Suppressor macrophage treated with lipopolysaccharide for 4 hours (primary cell): ENCODE measurements around the gene ATXN2L.
"Not testable (repeated sequence)": the region's sequence is repeated elsewhere in the genome, so short reads cannot be mapped to it uniquely, and the experiment has no call there.

Experiments
- DNase-seq: peaks from one replicate; pipeline ENCODE4 v3.0.0-alpha.2; 2020

Gene ATXN2L

GRCh38 chr16:28836761-28837064, 13.9 kb downstream of the ATXN2L start:
- DNase-seq = no peak

DNA sequence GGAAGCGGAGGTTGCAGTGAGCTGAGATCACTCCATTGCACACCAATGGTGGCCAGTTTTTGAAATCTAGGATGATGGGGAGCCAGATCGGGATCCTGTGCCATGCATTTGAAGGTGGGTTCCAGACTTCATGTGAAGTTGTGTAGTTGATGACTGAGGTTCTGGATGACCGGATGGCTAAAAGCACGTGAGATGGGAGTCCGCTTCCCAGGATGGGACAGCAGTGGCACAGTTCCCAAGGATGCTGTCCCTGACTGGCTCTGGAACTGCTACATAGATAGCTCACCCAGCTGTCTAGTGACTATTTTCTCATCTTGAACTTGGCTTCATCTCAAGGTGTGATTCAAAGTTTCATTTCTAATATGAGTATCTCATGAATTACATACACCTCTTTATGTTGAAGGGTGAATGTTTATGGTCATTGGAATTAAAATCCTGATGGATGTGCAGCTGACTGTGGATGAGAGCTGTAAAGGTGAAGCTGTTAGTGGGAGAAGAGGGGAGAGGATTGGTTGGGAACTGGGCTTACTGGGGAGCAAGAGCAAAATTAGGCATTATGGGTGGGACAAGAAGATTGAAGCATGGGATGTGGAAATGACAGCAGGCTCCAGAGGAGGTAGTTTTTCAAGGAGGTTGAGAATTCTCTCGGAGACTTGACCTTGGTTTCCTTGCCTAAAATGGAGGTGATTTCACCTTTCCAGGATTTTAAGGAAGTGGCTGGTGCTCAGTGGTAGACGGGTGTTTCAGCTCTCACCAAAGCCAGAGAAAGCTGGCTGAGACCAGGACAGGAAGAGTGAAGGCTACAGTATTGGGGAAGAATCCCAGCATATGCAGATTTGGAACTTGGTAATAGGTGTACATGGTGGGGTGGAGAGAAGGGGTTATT, 15.1 kb downstream of the ATXN2L start:
- DNase-seq = no peak

DNA sequence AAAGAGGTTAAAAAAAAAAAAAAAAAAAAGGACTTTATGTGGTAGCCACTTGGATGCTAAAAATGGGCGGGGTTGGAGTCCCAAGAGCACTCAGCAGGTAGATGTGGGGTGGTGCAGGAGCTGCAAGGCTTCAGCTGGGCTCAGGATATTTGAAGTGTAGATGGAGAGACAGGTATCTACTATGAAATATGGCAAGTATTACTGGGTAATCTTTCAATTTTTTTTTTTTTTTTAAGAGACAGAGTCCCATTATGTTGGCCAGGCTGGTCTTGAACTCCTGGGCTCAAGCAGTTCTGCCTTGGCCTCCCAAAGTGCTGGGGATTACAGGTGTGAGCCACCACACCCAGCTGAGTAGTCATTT, 15.7 kb downstream of the ATXN2L start:
- no peak for DNase-seq

DNA sequence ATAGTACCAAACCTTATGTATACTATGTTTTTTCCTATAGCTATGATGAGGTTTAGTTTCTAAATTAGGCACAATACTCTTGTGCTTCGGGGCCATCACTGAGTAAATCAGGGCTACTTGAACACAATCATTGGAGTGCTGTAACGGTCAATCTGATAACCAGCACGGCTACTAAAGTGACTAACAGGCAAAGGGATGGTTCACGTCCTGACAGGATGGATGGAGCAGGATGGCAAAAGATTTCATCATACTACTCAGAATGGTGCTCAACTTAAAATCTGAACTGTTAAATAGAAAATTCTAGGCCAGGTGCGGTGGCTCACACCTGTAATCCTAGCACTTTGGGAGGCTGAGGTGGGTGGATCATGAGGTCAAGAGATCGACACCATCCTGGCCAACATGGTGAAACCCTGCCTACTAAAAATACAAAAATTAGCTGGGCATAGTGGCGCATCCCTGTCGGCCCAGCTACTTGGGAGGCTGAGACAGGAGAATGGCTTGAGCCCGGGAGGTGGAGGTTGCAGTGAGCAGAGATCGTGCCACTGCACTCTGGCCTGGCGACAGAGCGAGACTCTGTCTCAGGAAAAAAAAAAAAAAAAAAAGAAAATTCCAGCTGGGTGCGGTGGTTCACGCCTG, 16.3 kb downstream of the ATXN2L start:
- DNase-seq = no peak

DNA sequence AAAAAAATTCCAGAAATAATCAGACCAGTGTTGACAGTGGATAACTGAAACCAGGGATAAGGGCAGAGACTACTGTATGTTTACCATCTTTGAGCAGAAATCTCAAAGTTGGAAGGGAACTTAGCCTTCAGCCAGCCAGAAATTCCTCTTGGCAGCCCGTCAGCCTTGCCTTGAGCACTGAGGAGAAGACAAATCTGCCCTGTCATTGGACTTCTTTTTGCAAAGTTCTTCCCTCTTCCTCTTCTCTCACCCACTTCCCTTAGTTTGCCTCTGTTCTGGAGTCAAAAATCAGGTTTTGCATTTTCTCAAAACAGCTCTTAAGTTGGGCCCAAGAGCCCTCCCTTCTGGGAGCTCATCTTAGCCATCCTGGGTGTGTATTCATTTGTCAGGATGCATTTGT, 17.1 kb downstream of the ATXN2L start:
- no peak for DNase-seq

- DNase-seq = no peak
These were observed 19.9 kb downstream of the ATXN2L start for GRCh38 chr16:28842696-28843095.

DNA sequence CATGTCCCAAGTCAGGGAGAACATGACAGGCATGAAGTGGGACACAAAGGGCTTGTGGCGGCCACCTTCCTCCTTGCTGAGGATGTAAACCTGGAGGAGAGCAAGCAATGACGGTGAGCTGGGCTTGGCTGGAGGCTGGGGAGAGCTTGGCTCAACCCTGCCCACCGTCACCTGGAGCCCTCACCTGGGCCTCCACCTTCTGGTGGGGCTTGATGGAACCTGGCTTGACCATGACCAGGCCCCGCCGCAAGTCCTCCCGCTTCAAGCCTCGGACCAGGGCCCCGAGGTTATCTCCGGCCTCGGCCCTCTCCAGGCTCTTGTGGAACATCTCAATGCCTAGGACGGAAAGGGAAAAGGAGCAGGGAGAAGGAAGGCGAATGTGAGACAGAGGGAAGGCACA, 21.0 kb downstream of the ATXN2L start:
- no peak for DNase-seq

GRCh38 chr16:28844226-28844885, 21.6 kb downstream of the ATXN2L start:
- DNase-seq = no peak

GRCh38 chr16:28845293-28845692, 22.5 kb downstream of the ATXN2L start:
- peak; percentile 19 for DNase-seq

DNA sequence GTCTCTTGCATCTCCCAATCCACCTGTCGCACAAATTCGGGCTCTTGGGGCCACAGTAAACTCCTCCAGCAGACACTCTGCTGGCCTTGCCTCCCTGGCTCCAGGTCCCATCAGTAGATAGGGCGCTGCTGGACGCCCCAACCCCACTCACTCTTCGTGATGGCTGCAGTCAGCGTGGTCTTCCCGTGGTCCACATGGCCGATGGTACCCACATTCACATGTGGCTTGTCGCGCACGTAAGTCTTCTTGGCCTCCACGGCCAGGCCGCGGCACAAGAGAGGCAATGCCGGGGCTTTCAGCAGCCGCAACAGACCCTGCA, 22.9 kb downstream of the ATXN2L start:
- no peak for DNase-seq

- DNase-seq = peak; percentile 99
These were observed 23.5 kb downstream of the ATXN2L start, which contains the start of gene TUFM for GRCh38 chr16:28846080-28846932. Gene TUFM, minus strand, starts transcription at chr16:28846348. Its CDS starts 79 bp downstream, at chr16:28846269.

- DNase-seq = no peak
These were observed 24.1 kb downstream of the ATXN2L start for GRCh38 chr16:28846933-28847273.

GRCh38 chr16:28858421-28858820, 35.6 kb downstream of the ATXN2L start:
- no peak for DNase-seq

- no peak for DNase-seq
These were observed 36.5 kb downstream of the ATXN2L start for GRCh38 chr16:28859326-28859725.

GRCh38 chr16:28863929-28864793, 41.4 kb downstream of the ATXN2L start:
- peak; percentile 12 for DNase-seq

DNA sequence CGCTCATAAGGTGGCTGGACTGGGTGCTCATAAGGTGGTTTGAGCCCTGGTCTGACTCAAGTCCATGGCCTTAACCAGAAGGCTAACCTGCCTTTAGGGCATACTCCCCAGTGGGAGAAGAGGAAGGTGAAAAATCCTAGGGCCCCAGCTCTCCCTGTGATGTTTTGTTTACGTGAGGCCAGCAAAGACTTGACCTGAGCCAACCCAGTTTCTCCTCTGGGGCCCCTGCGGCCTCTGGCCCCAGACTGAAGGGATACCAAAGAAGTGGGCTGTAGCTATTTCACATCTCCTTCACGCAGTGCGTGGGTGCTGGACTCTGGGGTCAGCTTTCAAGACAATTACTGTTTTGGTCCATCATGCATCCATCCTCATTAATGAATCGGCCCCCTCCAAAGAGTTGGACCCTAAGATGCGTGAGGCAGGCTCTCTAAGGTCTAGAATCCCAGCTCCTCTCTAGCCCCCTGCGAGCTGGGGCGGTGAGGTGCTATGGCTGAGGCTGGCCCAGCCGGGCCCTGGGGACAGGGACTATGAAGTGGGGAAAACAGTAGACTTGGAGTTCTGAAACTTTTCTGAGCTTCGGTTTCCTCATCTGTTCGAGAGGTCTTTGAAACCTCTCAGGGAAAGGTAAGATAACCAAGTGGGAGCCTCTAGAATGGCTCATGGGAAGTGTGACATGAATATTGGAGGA, 42.3 kb downstream of the ATXN2L start:
- DNase-seq = no peak

- DNase-seq = no peak
These were observed 43.1 kb downstream of the ATXN2L start for GRCh38 chr16:28865722-28866453.

- DNase-seq = no peak
These were observed 43.6 kb downstream of the ATXN2L start for GRCh38 chr16:28866454-28866804.

GRCh38 chr16:28867241-28867640, 44.4 kb downstream of the ATXN2L start:
- DNase-seq = no peak

GRCh38 chr16:28867646-28868045, 44.8 kb downstream of the ATXN2L start:
- not testable (repeated sequence) for DNase-seq

DNA sequence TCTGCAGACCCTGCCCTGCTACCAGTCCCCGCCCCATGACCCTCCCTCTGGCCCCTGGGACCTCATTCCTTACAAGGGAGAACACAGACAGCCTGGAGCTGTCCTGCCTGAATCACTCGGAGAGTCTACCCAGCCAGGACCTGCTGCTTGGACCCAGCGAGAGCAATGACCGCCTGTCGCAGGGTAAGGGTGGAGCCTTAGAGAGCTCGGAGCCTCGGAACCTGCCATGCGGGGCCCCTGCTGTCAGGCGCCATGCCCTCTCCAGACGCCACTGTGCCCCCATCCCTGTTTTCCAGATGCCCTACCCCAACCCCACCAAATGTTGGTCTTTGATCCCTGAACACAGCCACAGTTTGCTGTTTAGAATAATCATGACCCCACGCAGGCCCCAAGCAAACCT, 46.4 kb downstream of the ATXN2L start:
- DNase-seq = no peak
